Body of pancreas (tissue), 4 donors: Measurements from ENCODE around the gene CHTF8. TPM values are rescaled to one million over a fixed set of nuclear protein-coding genes. Genes with fewer than 3 reads are reported as not detected.

Experiments used
- ATAC-seq: fragments of 150-250 bp; one replicate; pipeline ENCODE4 v1.9.1; 2016
- DNase-seq, 4 donors: peaks; one replicate each; pipeline ENCODE4 v3.0.0-alpha.2; 2019
- H3K27ac ChIP-seq, 4 donors: fragments of 200-600 bp; sonication (generic); 1 replicate in 3 of 4; 2 replicates in 1 of 4; pipeline versions ENCODE4 v1.5.1 to v1.6.1; 2016 to 2019; ENCODE audit warnings: mild to moderate bottlenecking in 1 of 4, mixed read lengths in 1 of 4, moderate library complexity in 1 of 4
- H3K27me3 ChIP-seq, 2 donors: fragments of 200-600 bp; sonication (generic); one replicate each; pipeline ENCODE4 v1.6.0; 2016; ENCODE audit warnings: mild to moderate bottlenecking in 1 of 2
- H3K36me3 ChIP-seq, 2 donors: fragments of 200-600 bp; sonication (generic); replicated peaks in 1 of 2; 2 replicates each; pipeline ENCODE4 v1.5.1; 2016; ENCODE audit warnings: low read depth in 2 of 2; ENCODE audit not compliant: insufficient read depth in 1 of 2
- H3K4me1 ChIP-seq: fragments of 200-600 bp; sonication (generic); one replicate; pipeline ENCODE4 v1.6.0; 2016
- H3K4me3 ChIP-seq, 2 donors: fragments of 200-600 bp; sonication (generic); 1 replicate in 1 of 2; 2 replicates in 1 of 2; pipeline ENCODE4 v1.5.1; 2016 to 2019
- H3K9me3 ChIP-seq, 3 donors: fragments of 200-600 bp; sonication (generic); 1 replicate in 2 of 3; 2 replicates in 1 of 3; pipeline ENCODE4 v1.5.1; 2016
- CTCF ChIP-seq, 7 experiments: fragments of 450-650 bp in 4 of 7; fragments of 200-600 bp in 3 of 7; sonication (generic) in 3 of 7; IDR thresholded peaks; one replicate each; pipeline ENCODE4 v1.5.1; 2016 to 2019; ENCODE audit warnings: antibody characterized with exemption in 7 of 7
- POLR2A ChIP-seq, 3 donors: fragments of 450-650 bp; IDR thresholded peaks; one replicate each; pipeline ENCODE4 v1.6.1; 2016; ENCODE audit warnings: antibody characterized with exemption in 3 of 3, mild to moderate bottlenecking in 2 of 3
- WGBS, 2 donors: methylation state at CpG; one replicate each; pipeline ENCODE4 v1.1.5; 2017; 5-methylcytosine and 5-hydroxymethylcytosine counted together
- intact Hi-C: fragments of 100-400 bp; cut with DNase I; formaldehyde crosslinking; loops from one replicate; pipeline ENCODE4 v1.15.1; 2023
- total RNA-seq, 2 donors: library from RNA; depleted of rRNA; stranded (reverse); fragments of >200 nt; gene quantifications; one replicate each; pipeline ENCODE4 v1.1.0, GENCODE V29; 2016

Gene CHTF8
- total RNA-seq, result 10 to 100 TPM; 35.3 to 39.4 TPM

DNA sequence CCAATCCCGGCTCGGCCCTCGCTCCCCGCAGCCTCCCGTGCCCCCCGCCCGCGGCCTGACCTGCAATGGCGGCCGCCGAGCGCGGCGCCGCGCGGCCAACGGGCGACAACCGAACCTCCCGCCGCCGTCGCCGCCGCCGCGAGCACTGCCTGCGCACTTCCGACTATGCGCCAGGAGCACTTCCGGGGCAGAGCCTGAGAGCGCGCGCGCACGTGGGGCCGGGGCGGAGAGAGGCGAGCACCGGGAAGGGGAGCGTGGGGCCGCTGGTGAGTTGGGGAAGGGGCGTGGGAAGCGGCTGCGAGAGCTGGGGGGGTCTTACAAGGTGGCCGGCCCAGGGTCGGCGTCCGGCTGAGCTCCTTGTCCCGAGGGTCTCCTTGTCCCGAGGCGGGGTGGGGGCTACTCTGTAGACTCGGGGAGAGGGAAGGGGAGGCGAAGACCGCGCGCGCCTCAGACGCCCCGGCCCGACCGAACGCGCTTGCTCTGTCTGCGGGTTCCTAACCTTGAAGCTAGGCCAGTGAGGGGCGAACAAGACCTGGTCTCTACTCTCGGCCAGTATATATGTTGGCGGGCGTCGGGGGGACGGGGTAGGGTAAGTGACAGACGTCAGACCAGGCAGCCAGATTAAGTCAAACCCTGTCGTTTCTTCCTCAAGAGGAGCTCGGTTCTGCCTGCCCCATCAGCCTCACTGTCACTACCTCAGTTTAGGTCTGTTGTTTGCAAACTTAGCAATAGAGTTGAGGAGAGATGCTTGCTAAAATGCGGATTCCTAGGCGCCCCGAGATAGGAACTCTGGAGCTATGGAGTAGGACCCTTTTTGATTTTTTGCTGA is at the start of gene CHTF8, which contains the start of gene UTP4:
Gene CHTF8 (minus strand): TSS at position 165 of the 829 bp plus-strand sequence. CDS start 11,130 bp downstream, outside the sequence.
Gene UTP4 (plus strand): TSS at position 226 of the 829 bp plus-strand sequence. CDS start 811 bp downstream, outside the sequence.
- Histone ChIP-seq H3K27ac (peak within 1 kb of the TSS; percentile 79 to 95 (median 91)), H3K27me3 (no peaks in the 10 kb centered on the region), H3K9me3 (no peaks in the 10 kb centered on the region), H3K4me3 (peak within 1 kb of the TSS; percentile 77 to 88), H3K4me1 (peaks cover 30% of the 10 kb centered on the region), H3K36me3 (no peaks in the 10 kb centered on the region)
- peak; percentile 81 to 86 (median 84) for DNase-seq
- peak; percentile 95 for ATAC-seq
- 0 to 1% methylated on average over 26 to 70 of the region's 78 CpGs for WGBS, 2 donors
- TF ChIP-seq POLR2A (IDR thresholded peaks at IDR 0.05) (peak; percentile 49 to 76 (median 72)), CTCF (IDR thresholded peaks at IDR 0.05) (no peak)
- intact Hi-C loops, result no loop called here

DNA sequence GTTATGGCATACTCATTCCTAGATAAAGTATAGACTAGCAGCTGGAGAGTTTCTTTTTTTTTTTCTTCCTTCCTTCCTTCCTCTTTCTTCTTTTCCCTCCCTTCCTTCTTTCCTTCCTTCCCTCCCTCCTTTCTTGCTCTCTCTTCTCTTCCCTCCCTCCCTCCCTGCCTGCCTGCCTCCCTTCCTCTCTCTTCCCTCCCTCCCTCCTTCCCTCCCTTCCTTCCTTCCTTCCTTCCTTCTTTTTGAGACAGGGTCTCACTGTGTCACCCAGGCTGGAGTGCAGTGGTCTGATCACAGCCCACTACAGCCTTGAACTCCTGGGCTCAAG is 47.6 kb upstream of the CHTF8 start:
- no peaks in the 10 kb centered on the region for H3K27me3 ChIP-seq
- intact Hi-C loops, result no loop called here
- no peaks in the 10 kb centered on the region for H3K36me3 ChIP-seq
- no peaks in the 10 kb centered on the region for H3K9me3 ChIP-seq
- no peak for TF ChIP-seq POLR2A (IDR thresholded peaks at IDR 0.05)
- TF ChIP-seq CTCF (IDR thresholded peaks at IDR 0.05), result no peak
- DNase-seq, result no peak
- H3K4me1 ChIP-seq, result peaks cover 27% of the 10 kb centered on the region
- ATAC-seq, result no peak
- peak overlapping the region in 3 of 4 donors; percentile 77 to 79 (median 78) for H3K27ac ChIP-seq
- no peak overlapping the region for H3K4me3 ChIP-seq

- DNase-seq (peak; percentile 91 to 96 (median 94)), ATAC-seq (peak; percentile 99)
- Histone ChIP-seq H3K36me3 (no peaks in the 10 kb centered on the region), H3K27ac (peak overlapping the region; percentile 48 to 79 (median 78)), H3K9me3 (no peaks in the 10 kb centered on the region), H3K27me3 (no peaks in the 10 kb centered on the region), H3K4me3 (no peak overlapping the region), H3K4me1 (peaks cover 27% of the 10 kb centered on the region)
- intact Hi-C loops, result no loop called here
- 2% methylated on average over 6 of the region's 6 CpGs for WGBS, 2 donors
- TF ChIP-seq POLR2A (IDR thresholded peaks at IDR 0.05) (no peak), CTCF (IDR thresholded peaks at IDR 0.05) (no peak)
Measured at GRCh38 chr16:69179328-69180010, 47.1 kb upstream of the CHTF8 start.

GRCh38 chr16:69176033-69176800 is 43.8 kb upstream of the CHTF8 start:
- intact Hi-C loops, result no loop called here
- TF ChIP-seq POLR2A (IDR thresholded peaks at IDR 0.05) (no peak), CTCF (IDR thresholded peaks at IDR 0.05) (no peak)
- Histone ChIP-seq H3K4me3 (no peak overlapping the region), H3K27me3 (no peaks in the 10 kb centered on the region), H3K4me1 (peaks cover 47% of the 10 kb centered on the region), H3K36me3 (no peaks in the 10 kb centered on the region), H3K27ac (no peak overlapping the region), H3K9me3 (no peaks in the 10 kb centered on the region)
- ATAC-seq, result no peak
- no peak for DNase-seq
- 93 to 99% methylated on average over 4 of the region's 4 CpGs for WGBS, 2 donors
